RWPE2 (cell line): ENCODE measurements around the gene AKIRIN2.

Source experiments
- ATAC-seq: fragments of 200-7000 bp; cut with Tn5 transposase; 3 replicates; pipeline ENCODE4 v1.9.1; 2021; ENCODE audit warnings: low read depth
- DNase-seq: peaks from one replicate; pipeline ENCODE4 v3.0.0-alpha.2; 2020; ENCODE audit warnings: low spot score
- H3K27ac ChIP-seq: fragments of 450-650 bp; 2 replicates; pipeline ENCODE4 v1.5.1; 2017; ENCODE audit warnings: mild to moderate bottlenecking; ENCODE audit not compliant: poor library complexity, severe bottlenecking
- H3K27me3 ChIP-seq: fragments of 250-450 bp; sonication (Bioruptor Pico); 2 replicates; pipeline ENCODE4 v1.5.1; 2021; ENCODE audit warnings: mild to moderate bottlenecking, moderate library complexity; ENCODE audit not compliant: insufficient read depth, poor library complexity, severe bottlenecking
- H3K36me3 ChIP-seq: fragments of 250-450 bp; sonication (Bioruptor Pico); 2 replicates; pipeline ENCODE4 v1.5.1; 2020; ENCODE audit warnings: low read depth, mild to moderate bottlenecking, moderate library complexity
- H3K4me1 ChIP-seq: fragments of 250-450 bp; sonication (Bioruptor Pico); 2 replicates; pipeline ENCODE4 v1.5.1; 2021; ENCODE audit warnings: mild to moderate bottlenecking, moderate library complexity; ENCODE audit not compliant: insufficient read depth, poor library complexity, severe bottlenecking
- H3K4me3 ChIP-seq: fragments of 250-450 bp; sonication (Bioruptor Pico); 2 replicates; pipeline ENCODE4 v1.5.1; 2021; ENCODE audit warnings: mild to moderate bottlenecking, moderate library complexity; ENCODE audit not compliant: severe bottlenecking
- H3K9me3 ChIP-seq: fragments of 250-450 bp; sonication (Bioruptor Pico); 2 replicates; pipeline ENCODE4 v1.5.1; 2021; ENCODE audit warnings: mild to moderate bottlenecking, moderate library complexity; ENCODE audit not compliant: severe bottlenecking
- TF ChIP-seq, protein P1 (sequence below): fragments of 450-650 bp; IDR thresholded peaks from one replicate; pipeline ENCODE4 v1.5.1; 2017; ENCODE audit warnings: mild to moderate bottlenecking, moderate library complexity; ENCODE audit not compliant: poor library complexity, severe bottlenecking

AKIRIN2 gene

DNA sequence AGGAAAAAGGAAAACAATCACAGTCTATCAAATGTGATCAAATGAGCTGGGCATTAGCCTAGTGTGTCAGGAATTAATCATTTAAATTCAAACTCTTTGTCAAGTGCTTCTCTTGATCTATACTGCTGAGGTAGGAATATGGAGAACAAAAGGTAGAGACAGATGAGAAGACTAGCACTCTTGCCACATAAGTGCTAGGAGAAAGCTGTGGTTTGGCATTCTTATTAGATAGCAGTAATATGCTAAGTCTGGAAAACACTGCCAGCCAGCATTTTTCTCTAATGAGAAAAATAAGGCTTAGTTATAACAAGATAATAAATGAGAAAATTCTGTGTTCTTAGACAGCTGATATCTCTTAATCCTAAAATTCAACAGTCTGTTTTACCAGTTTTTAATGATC, 73.2 kb downstream of the AKIRIN2 start:
- H3K27me3 ChIP-seq = no peaks in the 10 kb centered on the region
- H3K4me1 ChIP-seq = no peaks in the 10 kb centered on the region
- peaks cover 39% of the 10 kb centered on the region for H3K36me3 ChIP-seq
- no peak overlapping the region for H3K27ac ChIP-seq
- ATAC-seq (no peak), DNase-seq (no peak)
- H3K4me3 ChIP-seq = no peak overlapping the region
- no peaks in the 10 kb centered on the region for H3K9me3 ChIP-seq
- TF ChIP-seq, protein P1, sequence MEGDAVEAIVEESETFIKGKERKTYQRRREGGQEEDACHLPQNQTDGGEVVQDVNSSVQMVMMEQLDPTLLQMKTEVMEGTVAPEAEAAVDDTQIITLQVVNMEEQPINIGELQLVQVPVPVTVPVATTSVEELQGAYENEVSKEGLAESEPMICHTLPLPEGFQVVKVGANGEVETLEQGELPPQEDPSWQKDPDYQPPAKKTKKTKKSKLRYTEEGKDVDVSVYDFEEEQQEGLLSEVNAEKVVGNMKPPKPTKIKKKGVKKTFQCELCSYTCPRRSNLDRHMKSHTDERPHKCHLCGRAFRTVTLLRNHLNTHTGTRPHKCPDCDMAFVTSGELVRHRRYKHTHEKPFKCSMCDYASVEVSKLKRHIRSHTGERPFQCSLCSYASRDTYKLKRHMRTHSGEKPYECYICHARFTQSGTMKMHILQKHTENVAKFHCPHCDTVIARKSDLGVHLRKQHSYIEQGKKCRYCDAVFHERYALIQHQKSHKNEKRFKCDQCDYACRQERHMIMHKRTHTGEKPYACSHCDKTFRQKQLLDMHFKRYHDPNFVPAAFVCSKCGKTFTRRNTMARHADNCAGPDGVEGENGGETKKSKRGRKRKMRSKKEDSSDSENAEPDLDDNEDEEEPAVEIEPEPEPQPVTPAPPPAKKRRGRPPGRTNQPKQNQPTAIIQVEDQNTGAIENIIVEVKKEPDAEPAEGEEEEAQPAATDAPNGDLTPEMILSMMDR = no peak

DNA sequence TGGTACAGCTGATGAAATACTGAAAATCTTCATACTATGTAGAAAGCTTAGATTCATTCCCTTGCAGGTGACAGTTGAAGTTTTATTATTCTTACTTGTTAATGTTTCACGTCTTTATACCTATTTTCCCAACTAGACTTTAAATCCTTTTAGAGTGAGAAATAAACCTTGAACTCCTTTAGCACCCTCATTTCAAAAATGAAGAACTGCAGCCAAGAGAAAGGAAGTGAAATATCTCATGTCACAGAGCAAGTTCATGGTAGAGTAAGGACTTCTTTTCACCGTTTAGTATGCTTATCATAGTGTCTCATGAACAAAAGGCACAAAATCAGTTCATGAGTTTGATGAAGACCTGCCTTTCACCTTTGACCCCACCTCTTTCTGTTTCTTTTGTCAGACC, 73.6 kb downstream of the AKIRIN2 start:
- Histone ChIP-seq H3K9me3 (no peaks in the 10 kb centered on the region), H3K36me3 (peaks cover 36% of the 10 kb centered on the region), H3K4me1 (no peaks in the 10 kb centered on the region), H3K27ac (no peak overlapping the region), H3K4me3 (no peak overlapping the region), H3K27me3 (no peaks in the 10 kb centered on the region)
- ATAC-seq (no peak), DNase-seq (no peak)
- TF ChIP-seq, protein P1 = no peak
